Left lung (tissue), 10 donors: ENCODE data around the gene IDUA. TPM values are rescaled to one million over a fixed set of nuclear protein-coding genes. Genes with fewer than 3 reads are reported as not detected.

Experiments
- ATAC-seq: fragments of 200-7000 bp; cut with Tn5 transposase; one replicate; pipeline ENCODE4 v1.9.1; 2020; ENCODE audit warnings: moderate library complexity
- DNase-seq, 4 donors: peaks; one replicate each; pipeline ENCODE4 v3.0.0-alpha.2; 2013 to 2020
- H3K27ac ChIP-seq, 2 donors: fragments of 200-600 bp; sonication (generic) in 1 of 2; one replicate each; pipeline versions ENCODE4 v1.5.0 to v1.8.0; 2020 to 2021
- H3K27me3 ChIP-seq, 2 donors: fragments of 200-600 bp; sonication (generic) in 1 of 2; one replicate each; pipeline versions ENCODE4 v1.5.0 to v1.8.0; 2020 to 2021
- H3K36me3 ChIP-seq, 2 donors: fragments of 200-600 bp; sonication (generic) in 1 of 2; one replicate each; pipeline versions ENCODE4 v1.5.0 to v1.8.0; 2020 to 2021
- H3K4me1 ChIP-seq, 2 donors: fragments of 200-600 bp; one replicate each; pipeline ENCODE4 v1.8.0; 2021
- H3K4me3 ChIP-seq, 2 donors: fragments of 200-600 bp; sonication (generic) in 1 of 2; one replicate each; pipeline versions ENCODE4 v1.5.0 to v1.8.0; 2020 to 2021; ENCODE audit warnings: mild to moderate bottlenecking in 1 of 2
- H3K9me3 ChIP-seq, 2 donors: fragments of 200-600 bp; sonication (generic) in 1 of 2; one replicate each; pipeline versions ENCODE4 v1.5.0 to v1.8.0; 2020 to 2021
- CTCF ChIP-seq, 2 donors: fragments of 200-600 bp; sonication (generic) in 1 of 2; IDR thresholded peaks; one replicate each; pipeline versions ENCODE4 v1.5.0 to v1.8.0; 2021; ENCODE audit warnings: antibody characterized with exemption in 2 of 2
- intact Hi-C, 2 donors: fragments of 100-400 bp; cut with DNase I; formaldehyde crosslinking; loops; one replicate each; pipeline versions ENCODE4 v1.11.2 to v1.14.2; 2022
- polyA plus RNA-seq, 6 donors: library from polyadenylated mRNA; unstranded; fragments of 120-200 nt; gene quantifications; one replicate each; pipeline ENCODE4 v1.2.1, GENCODE V29; 2013; ENCODE audit not compliant: insufficient read length in 6 of 6
- total RNA-seq, 2 donors: library from RNA; stranded (reverse); fragmentation: NEBNext Ultra II Directional; extraction: Animal tissue kit (Norgen Biotek cat#: 25700); gene quantifications; one replicate each; pipeline ENCODE4 v1.2.1, GENCODE V29; 2021
- donor health status: DM: no; HTN: yes; CAD: no.
- donor health status: DM: no; HTN: no; CAD: no.

Gene IDUA
- total and polyA plus RNA-seq, 8 donors = 10.1 to 46.8 (median 19.1) TPM

- H3K9me3 ChIP-seq = no peaks in the 10 kb centered on the region
- H3K27ac ChIP-seq = no peak overlapping the region
- ATAC-seq (no peak), DNase-seq (no peak)
- peaks cover 4 to 26% of the 10 kb centered on the region in 2 donors for H3K4me1 ChIP-seq
- intact Hi-C loops = no loop called here
- no peak for TF ChIP-seq CTCF (IDR thresholded peaks at IDR 0.05)
- H3K4me3 ChIP-seq = no peak overlapping the region
- H3K27me3 ChIP-seq = peaks cover 71 to 95% of the 10 kb centered on the region in 2 donors
- H3K36me3 ChIP-seq = no peaks in the 10 kb centered on the region
Observed at GRCh38 chr4:1004557-1005485, 18.0 kb downstream of the IDUA start.

- ATAC-seq = no peak
- Histone ChIP-seq H3K27me3 (peaks cover 52 to 84% of the 10 kb centered on the region in 2 donors), H3K36me3 (no peaks in the 10 kb centered on the region), H3K4me1 (peaks cover 15 to 37% of the 10 kb centered on the region in 2 donors), H3K4me3 (no peak overlapping the region), H3K9me3 (no peaks in the 10 kb centered on the region), H3K27ac (no peak overlapping the region)
- DNase-seq = no peak
- intact Hi-C loops = no loop called here
- no peak for TF ChIP-seq CTCF (IDR thresholded peaks at IDR 0.05)
Observed at GRCh38 chr4:1006856-1007255, 20.0 kb downstream of the IDUA start.

GRCh38 chr4:1008840-1009541 is 22.1 kb downstream of the IDUA start:
- ATAC-seq (peak; percentile 2), DNase-seq (peak in 1 of 4 donors; percentile 59)
- Histone ChIP-seq H3K27me3 (peaks cover 31 to 72% of the 10 kb centered on the region in 2 donors), H3K4me3 (peak overlapping the region; percentile 39 to 53), H3K27ac (no peak overlapping the region), H3K9me3 (no peaks in the 10 kb centered on the region), H3K4me1 (peaks cover 15 to 29% of the 10 kb centered on the region in 2 donors), H3K36me3 (no peaks in the 10 kb centered on the region)
- TF ChIP-seq CTCF (IDR thresholded peaks at IDR 0.05) = no peak
- intact Hi-C loops = no loop called here

- Histone ChIP-seq H3K4me3 (peak overlapping the region; percentile 56 to 62), H3K4me1 (peaks cover 15 to 29% of the 10 kb centered on the region in 2 donors), H3K36me3 (no peaks in the 10 kb centered on the region), H3K27ac (peak overlapping the region in 1 of 2 donors; percentile 66), H3K9me3 (no peaks in the 10 kb centered on the region), H3K27me3 (peaks cover 25 to 64% of the 10 kb centered on the region in 2 donors)
- TF ChIP-seq CTCF (IDR thresholded peaks at IDR 0.05) = no peak
- ATAC-seq (peak; percentile 78), DNase-seq (peak; percentile 43 to 93 (median 72))
- intact Hi-C loops = no loop called here
Observed at GRCh38 chr4:1009542-1010394, 22.9 kb downstream of the IDUA start.
